GM12874 (cell line): Measurements from ENCODE around the gene DIP2B.

Experiments
- CTCF ChIP-seq: IDR thresholded peaks from 2 replicates; pipeline ENCODE4 v1.5.1; 2011; ENCODE audit warnings: low read depth, mild to moderate bottlenecking, control low read depth, low read length, moderate library complexity; ENCODE audit not compliant: insufficient read depth

The DIP2B gene

GRCh38 chr12:50515587-50515986 lies 10.8 kb downstream of the DIP2B start:
- no peak for TF ChIP-seq CTCF

DNA sequence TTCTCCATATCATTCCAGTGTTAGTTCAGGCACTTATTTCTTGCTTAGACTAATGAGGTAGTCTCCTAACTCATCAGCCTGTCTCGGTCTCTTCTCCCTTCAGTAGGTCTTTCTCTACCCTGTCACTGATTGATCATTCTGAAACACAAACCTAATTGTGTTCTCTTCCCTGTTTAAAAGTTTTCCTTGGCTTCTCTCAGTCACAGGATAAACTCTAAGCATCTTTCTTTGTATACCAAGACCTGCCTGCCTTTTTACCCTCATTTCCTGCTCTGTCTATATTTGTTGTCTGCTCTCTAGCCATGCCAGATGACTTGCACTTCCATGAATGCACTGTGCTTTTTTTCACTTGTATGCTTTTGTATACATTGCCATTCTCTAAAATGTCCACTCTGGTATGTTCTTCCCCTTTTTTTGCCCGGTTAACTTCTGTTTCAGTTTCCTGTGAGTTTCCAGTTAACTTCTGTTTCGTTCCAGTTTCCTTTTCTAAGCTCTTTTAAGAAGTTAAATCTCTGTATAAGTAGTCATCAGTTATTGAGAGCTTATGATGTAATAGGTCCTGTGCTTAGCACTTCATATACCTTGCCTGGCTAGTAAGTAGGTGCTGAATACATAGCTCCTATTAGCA lies 12.8 kb downstream of the DIP2B start:
- TF ChIP-seq CTCF: no peak

DNA sequence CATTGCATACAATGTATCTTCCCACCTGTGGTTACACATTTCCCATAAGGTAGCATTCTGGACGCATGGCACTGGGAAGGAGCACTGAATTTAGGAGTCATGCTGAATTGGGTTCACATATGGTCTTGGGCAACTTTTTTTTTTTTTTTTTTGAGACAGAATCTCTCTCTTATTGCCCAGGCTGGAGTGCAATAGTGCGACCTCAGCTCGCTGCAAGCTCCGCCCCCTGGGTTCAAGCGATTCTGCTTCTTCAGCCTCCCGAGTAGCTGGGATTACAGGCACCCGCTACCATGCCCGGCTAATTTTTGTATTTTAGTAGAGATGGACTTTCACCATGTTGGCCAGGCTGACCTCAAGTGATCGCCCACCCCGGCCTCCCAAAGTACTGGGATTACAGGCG lies 13.3 kb downstream of the DIP2B start:
- TF ChIP-seq CTCF: no peak

- TF ChIP-seq CTCF: no peak
These were observed 14.6 kb downstream of the DIP2B start for GRCh38 chr12:50519353-50519752.

- no peak for TF ChIP-seq CTCF
These were observed 15.8 kb downstream of the DIP2B start for GRCh38 chr12:50520416-50521207.

DNA sequence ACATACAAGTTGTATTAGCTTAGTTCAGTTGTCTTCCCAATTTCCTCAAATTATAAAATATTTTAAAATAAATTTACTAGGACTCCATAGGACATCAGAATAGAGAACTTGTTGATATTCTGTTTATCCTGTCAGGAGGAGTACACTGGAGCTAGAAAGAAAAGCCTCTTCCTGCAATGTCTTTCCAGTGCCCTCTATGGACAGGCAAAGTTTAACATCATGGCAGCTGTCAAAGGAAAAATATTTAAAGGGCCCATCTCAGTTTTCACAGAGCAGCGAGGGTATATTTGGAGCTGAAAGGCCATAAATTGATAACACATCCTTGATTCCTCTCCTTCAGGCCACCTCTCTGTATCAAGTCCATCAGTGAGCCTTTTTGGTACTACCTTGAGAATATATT lies 19.0 kb downstream of the DIP2B start:
- TF ChIP-seq CTCF: no peak

- no peak for TF ChIP-seq CTCF
These were observed 19.8 kb downstream of the DIP2B start for GRCh38 chr12:50524621-50525020.
